Activated CD8-positive, alpha-beta T cell treated with anti-CD3 and anti-CD28 coated beads for 36 hours (primary cell): ENCODE results near the gene ITPR1. TPM values are rescaled to one million over a fixed set of nuclear protein-coding genes. Genes with fewer than 3 reads are reported as not detected.

Experiments
- ATAC-seq: fragments of 200-7000 bp; cut with Tn5 transposase; one replicate; pipeline ENCODE4 v1.10.0; 2021; ENCODE audit warnings: mild to moderate bottlenecking, moderate library complexity
- CTCF ChIA-PET: fragments of 350-600 bp; sonication (Branson Sonifier 250); formaldehyde crosslinking; loops from one replicate; lab custom pipeline; 2021; ENCODE audit warnings: antibody characterized with exemption; lab: Charles Lee
- POLR2A ChIA-PET: fragments of 350-600 bp; sonication (Branson Sonifier 250); formaldehyde crosslinking; loops from one replicate; lab custom pipeline; 2021; ENCODE audit warnings: antibody characterized with exemption; lab: Charles Lee
- DNase-seq: peaks from one replicate; pipeline ENCODE4 v3.0.0-alpha.2; 2020
- H3K27ac Mint-ChIP-seq: one replicate; pipeline ENCODE4 v1.8.0; 2021; ENCODE audit warnings: mild to moderate bottlenecking, mixed read lengths
- H3K27me3 Mint-ChIP-seq: one replicate; pipeline ENCODE4 v1.8.0; 2021; ENCODE audit warnings: mixed read lengths
- H3K36me3 Mint-ChIP-seq: one replicate; pipeline ENCODE4 v1.8.0; 2021; ENCODE audit warnings: low read depth, mixed read lengths
- H3K4me1 Mint-ChIP-seq: one replicate; pipeline ENCODE4 v1.8.0; 2021; ENCODE audit warnings: low read depth, mixed read lengths
- H3K4me3 Mint-ChIP-seq: one replicate; pipeline ENCODE4 v1.8.0; 2021; ENCODE audit warnings: mild to moderate bottlenecking, moderate library complexity, mixed read lengths
- H3K9me3 Mint-ChIP-seq: one replicate; pipeline ENCODE4 v1.8.0; 2021; ENCODE audit warnings: mixed read lengths
- CTCF ChIP-seq: fragments of 200-600 bp; IDR thresholded peaks from one replicate; pipeline ENCODE4 v1.8.0; 2022; ENCODE audit warnings: antibody characterized with exemption, mild to moderate bottlenecking
- intact Hi-C: fragments of 100-400 bp; cut with micrococcal nuclease; formaldehyde crosslinking; loops from one replicate; pipeline ENCODE4 v1.10.0; 2022
- total RNA-seq, 2 experiments: library from RNA; stranded (reverse); gene quantifications; one replicate each; pipeline ENCODE4 v1.2.3, GENCODE V29; 2021

ITPR1 gene
- total RNA-seq, 2 experiments from 2014 or later = 93.9 to 98.2 TPM

GRCh38 chr3:4476496-4476895, 16.7 kb upstream of the ITPR1 start:
- no peak for TF ChIP-seq CTCF
- POLR2A ChIA-PET = interaction anchor here (0.8 to 1.7 kb wide), 2 partner anchors 9 to 17 kb away, joined by 4 to 8 read pairs; partner anchors contain the start of genes ITPR1 and SUMF1
- ATAC-seq = no peak
- DNase-seq = no peak
- Mint-ChIP-seq H3K27ac (no peak overlapping the region), H3K9me3 (no peaks in the 10 kb centered on the region), H3K4me3 (no peak overlapping the region), H3K36me3 (no peaks in the 10 kb centered on the region), H3K4me1 (peaks cover 10% of the 10 kb centered on the region), H3K27me3 (peaks cover 29% of the 10 kb centered on the region)
- CTCF ChIA-PET = no interaction called here
- intact Hi-C loops = no loop called here

- no peaks in the 10 kb centered on the region for H3K36me3 Mint-ChIP-seq
- no peak for TF ChIP-seq CTCF
- H3K9me3 Mint-ChIP-seq = no peaks in the 10 kb centered on the region
- ChIA-PET CTCF (no interaction called here), POLR2A (interaction anchor here (1.3 kb wide), 1 partner anchor 9 kb away, joined by 5 read pairs; no protein-coding TSS in a partner anchor)
- no peak overlapping the region for H3K27ac Mint-ChIP-seq
- peaks cover 10% of the 10 kb centered on the region for H3K4me1 Mint-ChIP-seq
- intact Hi-C loops = no loop called here
- no peak for ATAC-seq
- no peak for DNase-seq
- H3K4me3 Mint-ChIP-seq = no peak overlapping the region
- H3K27me3 Mint-ChIP-seq = peaks cover 22% of the 10 kb centered on the region
Observed at GRCh38 chr3:4478261-4478660, 14.9 kb upstream of the ITPR1 start.

- ATAC-seq (no peak), DNase-seq (no peak)
- H3K36me3 Mint-ChIP-seq = peaks cover 24% of the 10 kb centered on the region
- peak overlapping the region; percentile 81 for H3K4me3 Mint-ChIP-seq
- peaks cover 30% of the 10 kb centered on the region for H3K4me1 Mint-ChIP-seq
- H3K27ac Mint-ChIP-seq = no peak overlapping the region
- no peak for TF ChIP-seq CTCF
- POLR2A ChIA-PET = interaction anchor here (2.4 to 5.6 kb wide), 4 partner anchors 13 to 96 kb away, joined by 8 to 73 read pairs (median 42); partner anchors contain the start of gene SUMF1
- peaks cover 4% of the 10 kb centered on the region for H3K27me3 Mint-ChIP-seq
- H3K9me3 Mint-ChIP-seq = no peaks in the 10 kb centered on the region
- CTCF ChIA-PET = interaction anchor here (0.7 to 5.4 kb wide), 3 partner anchors 141 to 142 kb away, joined by 4 to 37 read pairs (median 7); no protein-coding TSS in a partner anchor
- intact Hi-C loops = loop anchor here (5.0 kb wide), 4 partner anchors 90 to 700 kb away; no protein-coding TSS in a partner anchor
Observed at GRCh38 chr3:4491855-4492207, 1.3 kb upstream of the ITPR1 start.

GRCh38 chr3:4492208-4493013, 737 bp upstream of the ITPR1 start:
- Mint-ChIP-seq H3K9me3 (no peaks in the 10 kb centered on the region), H3K27ac (peak overlapping the region; percentile 88), H3K27me3 (peaks cover 4% of the 10 kb centered on the region), H3K4me3 (peak overlapping the region; percentile 81), H3K36me3 (peaks cover 25% of the 10 kb centered on the region), H3K4me1 (peaks cover 35% of the 10 kb centered on the region)
- TF ChIP-seq CTCF = no peak
- DNase-seq (peak; percentile 57), ATAC-seq (peak; percentile 8)
- POLR2A ChIA-PET = interaction anchor here (0.8 to 5.6 kb wide), 16 partner anchors 13 to 696 kb away, joined by 3 to 73 read pairs (median 5); partner anchors contain the start of gene SUMF1
- CTCF ChIA-PET = interaction anchor here (0.6 to 5.4 kb wide), 11 partner anchors 17 to 141 kb away, joined by 3 to 37 read pairs (median 4); partner anchors contain the start of gene SUMF1
- intact Hi-C loops = loop anchor here (5.0 kb wide), 4 partner anchors 90 to 700 kb away; no protein-coding TSS in a partner anchor
